HEK293T (cell line): ENCODE data around the gene PSMG1.

Experiments
- CTCF ChIA-PET: fragments of 350-600 bp; formaldehyde crosslinking; extraction: SDS; loops from one replicate; lab custom pipeline; 2021; ENCODE audit warnings: antibody characterized with exemption, inconsistent platforms; lab: Yijun Ruan, JAX
- POLR2A ChIA-PET: fragments of 350-600 bp; formaldehyde crosslinking; extraction: SDS; loops from one replicate; lab custom pipeline; 2020; ENCODE audit warnings: antibody characterized with exemption, inconsistent platforms; lab: Yijun Ruan, JAX
- DNase-seq: peaks from one replicate; pipeline ENCODE4 v3.0.0; 2012; ENCODE audit warnings: mixed read lengths; ENCODE audit errors: extremely low spot score
- ARNT ChIP-seq: fragments of 450-650 bp; IDR thresholded peaks from 2 replicates; pipeline ENCODE4 v1.6.1; 2017; ENCODE audit warnings: mild to moderate bottlenecking
- BHLHE40 ChIP-seq: fragments of 450-650 bp; IDR thresholded peaks from 2 replicates; pipeline ENCODE4 v1.6.1; 2016; ENCODE audit warnings: mild to moderate bottlenecking, moderate library complexity, borderline replicate concordance
- FOXA1 ChIP-seq: fragments of 450-650 bp; IDR thresholded peaks from 2 replicates; pipeline ENCODE4 v1.6.1; 2016; ENCODE audit warnings: mild to moderate bottlenecking
- HDGF ChIP-seq: fragments of 450-650 bp; IDR thresholded peaks from 2 replicates; pipeline ENCODE4 v1.6.1; 2017; ENCODE audit warnings: antibody characterized with exemption, borderline replicate concordance
- L3MBTL2 ChIP-seq: fragments of 450-650 bp; conservative IDR thresholded peaks from 2 replicates; pipeline ENCODE4 v1.6.1; 2016; ENCODE audit warnings: mild to moderate bottlenecking
- NFRKB ChIP-seq: fragments of 450-650 bp; IDR thresholded peaks from 2 replicates; pipeline ENCODE4 v1.6.1; 2016; ENCODE audit warnings: mild to moderate bottlenecking, moderate library complexity
- SUZ12 ChIP-seq: fragments of 450-650 bp; IDR thresholded peaks from 2 replicates; pipeline ENCODE4 v1.6.1; 2016; ENCODE audit warnings: mild to moderate bottlenecking

PSMG1 gene

DNA sequence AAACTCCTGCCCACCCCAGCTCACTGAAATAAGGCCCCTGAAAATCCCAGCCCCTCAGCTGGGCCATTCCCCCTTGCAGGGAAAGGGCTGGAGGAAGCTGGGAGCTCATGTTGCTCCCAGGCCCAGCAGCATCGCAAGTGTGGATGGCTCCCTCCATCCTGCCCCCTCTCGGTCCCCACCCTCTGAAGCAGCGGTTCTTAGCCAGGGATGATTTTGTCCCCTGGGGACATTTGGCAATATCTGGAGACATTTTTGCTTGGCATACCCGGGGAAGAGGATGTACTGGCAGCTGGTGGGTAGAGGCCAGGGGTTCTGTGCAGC, 56.8 kb downstream of the PSMG1 start:
- no peak for TF ChIP-seq HDGF
- no peak for TF ChIP-seq BHLHE40
- no peak for TF ChIP-seq L3MBTL2
- no peak for TF ChIP-seq FOXA1
- TF ChIP-seq SUZ12 = no peak
- no peak for TF ChIP-seq NFRKB
- TF ChIP-seq ARNT = no peak
- ChIA-PET POLR2A (no interaction called here), CTCF (interaction anchor here (0.6 kb wide), 1 partner anchor 616 kb away, joined by 4 read pairs; no protein-coding TSS in a partner anchor)
- no peak for DNase-seq

DNA sequence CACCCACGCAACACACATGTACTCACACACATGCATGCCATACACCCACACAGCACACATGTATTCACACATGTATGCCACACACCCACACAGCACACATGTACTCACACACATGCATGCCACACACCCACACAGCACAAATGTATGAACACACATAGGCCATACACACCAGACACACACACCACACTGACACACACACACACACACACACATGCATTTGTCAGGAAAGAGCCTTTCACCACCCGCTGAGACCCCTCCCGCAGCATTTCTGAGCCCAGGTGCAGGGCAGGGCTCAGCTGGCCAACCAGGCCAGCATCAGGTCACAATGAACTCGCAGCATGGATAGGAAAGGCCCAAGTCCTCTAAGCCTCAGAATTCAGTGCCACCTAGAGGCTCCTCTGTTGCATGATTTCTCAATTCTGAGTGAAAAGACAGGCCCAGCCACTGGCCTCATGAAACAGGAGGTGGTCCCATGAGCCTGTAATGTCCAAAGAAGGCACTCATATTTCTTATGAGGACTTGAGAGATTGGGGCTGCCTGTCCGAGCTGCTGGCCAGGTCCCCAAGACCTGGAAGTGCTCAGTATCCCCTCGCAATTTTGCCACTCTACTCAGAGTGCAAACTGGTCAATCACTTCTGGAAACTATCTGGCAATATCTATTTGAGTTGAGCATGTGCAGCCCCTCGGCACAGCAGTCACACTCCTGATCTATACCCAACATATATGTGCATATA, 57.3 kb downstream of the PSMG1 start:
- ChIA-PET POLR2A (no interaction called here), CTCF (no interaction called here)
- TF ChIP-seq HDGF = no peak
- peak; percentile 64 for DNase-seq
